Measurements from ENCODE around the gene PHF14. TPM values are rescaled to one million over a fixed set of nuclear protein-coding genes. Genes with fewer than 3 reads are reported as not detected.
A peak's percentile ranks its signal among the peaks of the same experiment; 100 is the strongest.
"Not testable (repeated sequence)": the region's sequence is repeated elsewhere in the genome, so short reads cannot be mapped to it uniquely, and the experiment has no call there.

PHF14 gene
- polyA plus RNA-seq, 4 donors: 64.3 to 87.4 (median 73.0) TPM

DNA sequence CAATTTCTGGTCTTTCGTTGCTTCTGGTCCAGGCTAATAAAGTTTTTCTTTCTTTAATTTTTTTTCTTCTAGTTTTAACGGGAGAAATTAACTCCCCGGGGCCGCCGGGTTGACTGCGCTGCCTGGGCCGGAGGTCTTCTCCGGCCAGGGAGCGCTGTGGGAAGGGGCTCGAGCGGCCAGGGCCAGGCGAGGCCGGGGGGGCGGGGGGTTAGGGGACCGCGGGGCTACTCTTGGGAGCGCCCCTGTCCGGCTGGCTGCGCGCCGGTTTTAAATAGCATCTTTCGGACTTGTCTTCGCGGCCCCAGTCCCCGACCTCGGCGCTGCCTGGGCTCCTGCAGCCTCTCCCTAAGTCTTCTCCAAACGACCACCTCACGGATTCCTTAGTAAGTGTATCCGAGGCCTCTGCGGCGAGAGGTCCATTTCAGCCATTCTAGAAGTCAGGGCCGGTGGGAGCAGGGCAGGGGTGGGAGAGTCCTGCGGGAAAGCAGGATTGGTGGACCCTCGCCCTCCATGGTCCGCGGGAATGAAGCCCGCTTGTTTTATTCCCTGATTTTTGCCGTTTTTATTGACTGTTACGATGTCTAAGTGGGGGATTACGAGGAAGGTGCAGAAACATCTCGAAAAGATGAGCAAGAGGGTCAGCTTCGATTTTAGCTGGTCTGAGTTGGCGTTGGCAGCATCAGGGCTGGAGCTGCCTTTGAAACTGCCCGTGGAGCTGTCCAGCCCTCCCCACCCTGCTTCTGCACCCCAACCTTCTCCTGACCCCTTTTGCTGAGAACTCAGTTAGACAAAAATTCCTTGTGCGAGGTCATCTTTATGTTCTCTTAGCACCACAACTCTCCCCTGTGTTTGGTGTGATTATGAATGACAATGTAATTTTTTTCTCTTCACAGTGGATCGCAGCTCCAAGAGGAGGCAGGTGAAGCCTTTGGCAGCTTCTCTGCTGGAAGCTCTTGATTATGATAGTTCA lies 555 bp downstream of the PHF14 start:
- DNase-seq (ENCODE audit: low read depth in 4 of 4, low spot score in 2 of 4): peak; percentile 24 to 49 (median 38)

DNA sequence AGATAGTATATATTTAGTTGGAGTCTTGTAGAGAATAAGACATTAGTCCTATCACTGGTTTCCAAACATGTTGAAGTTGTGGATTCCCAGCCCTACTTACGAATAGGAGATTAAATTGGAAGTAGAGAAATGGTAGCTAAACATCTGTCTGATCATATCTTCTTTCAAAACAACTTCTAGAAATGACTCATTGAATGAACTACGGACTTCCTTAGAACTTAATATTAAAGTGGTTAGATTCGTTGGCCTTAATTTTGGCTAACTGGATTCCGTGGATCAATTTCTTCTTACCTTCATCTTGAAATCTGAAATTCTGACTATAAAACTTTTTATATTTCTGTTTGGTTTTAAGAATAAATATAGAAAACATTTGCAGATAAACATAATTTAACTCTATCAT lies 3.4 kb downstream of the PHF14 start:
- no peak for DNase-seq (ENCODE audit: low read depth in 4 of 4, low spot score in 2 of 4)

DNA sequence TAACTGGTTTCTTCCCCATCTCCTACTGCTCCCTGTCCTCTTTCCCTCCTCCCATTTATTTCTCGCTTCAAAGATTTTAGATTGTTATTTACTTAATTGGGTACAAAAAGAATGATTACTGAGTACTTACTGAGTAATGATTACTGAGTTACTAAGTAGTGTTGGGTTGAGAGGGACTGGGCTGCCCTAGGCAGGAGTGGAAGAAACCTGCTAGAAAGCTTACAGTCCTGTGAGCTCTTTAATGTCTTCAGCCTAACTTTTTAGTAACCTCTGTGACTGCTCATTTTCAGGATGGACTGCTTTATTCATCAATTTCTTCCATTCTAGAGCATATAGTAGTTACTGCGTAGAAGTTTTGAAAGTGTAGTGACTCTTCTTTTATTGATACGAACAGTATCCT lies 7.6 kb downstream of the PHF14 start:
- no peak for DNase-seq (ENCODE audit: low read depth in 4 of 4, low spot score in 2 of 4)

DNA sequence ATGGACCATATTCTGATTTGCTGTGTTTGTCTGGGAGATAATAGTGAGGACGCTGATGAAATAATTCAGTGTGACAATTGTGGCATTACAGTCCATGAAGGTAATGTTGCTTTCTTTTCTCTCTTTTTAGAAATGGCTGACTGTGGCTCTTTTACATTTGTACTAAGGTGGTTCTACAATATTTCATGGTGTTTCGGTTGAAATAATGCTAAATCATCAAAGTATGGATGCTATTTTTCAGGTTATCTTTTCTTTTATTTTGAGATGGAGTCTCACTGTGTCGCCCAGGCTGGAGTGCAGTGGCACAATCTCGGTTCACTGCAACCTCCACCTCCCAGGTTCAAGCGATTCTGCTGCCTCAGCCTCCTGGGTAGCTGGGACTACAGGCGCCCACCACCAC lies 17.1 kb downstream of the PHF14 start:
- not testable (repeated sequence) for DNase-seq (ENCODE audit: low read depth in 4 of 4, low spot score in 2 of 4)

DNA sequence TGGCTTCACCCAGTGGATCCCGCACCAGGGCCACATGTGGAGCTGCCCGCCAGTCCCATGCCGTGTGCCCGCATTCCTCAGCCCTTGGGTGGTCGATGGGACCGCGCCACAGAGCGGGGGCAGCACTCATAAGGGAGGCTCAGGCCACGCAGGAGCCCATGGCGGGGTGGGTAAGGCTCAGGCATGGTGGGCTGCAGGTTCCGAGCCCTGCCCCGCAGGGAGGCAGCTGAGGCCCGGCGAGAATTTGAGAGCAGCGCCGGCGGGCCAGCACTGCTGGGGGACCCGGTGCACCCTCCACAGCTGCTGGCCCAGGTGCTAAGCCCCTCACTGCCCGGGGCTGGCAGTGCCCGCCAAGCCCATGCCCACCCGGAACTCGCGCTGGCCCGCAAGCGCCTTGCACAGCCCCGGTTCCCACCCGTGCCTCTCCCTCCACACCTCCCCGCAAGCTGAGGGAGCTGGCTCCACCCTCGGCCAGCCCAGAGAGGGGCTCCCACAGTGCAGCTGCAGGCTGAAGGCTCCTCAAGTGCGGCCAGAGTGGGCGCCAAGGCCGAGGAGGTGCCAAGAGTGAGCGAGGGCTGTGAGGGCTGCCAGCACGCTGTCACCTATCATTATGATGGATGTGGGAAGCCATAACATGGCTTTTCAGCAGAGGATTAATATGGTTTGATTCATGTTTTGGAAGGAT lies 22.0 kb downstream of the PHF14 start:
- DNase-seq (ENCODE audit: low read depth in 4 of 4, low spot score in 2 of 4): not testable (repeated sequence)

DNA sequence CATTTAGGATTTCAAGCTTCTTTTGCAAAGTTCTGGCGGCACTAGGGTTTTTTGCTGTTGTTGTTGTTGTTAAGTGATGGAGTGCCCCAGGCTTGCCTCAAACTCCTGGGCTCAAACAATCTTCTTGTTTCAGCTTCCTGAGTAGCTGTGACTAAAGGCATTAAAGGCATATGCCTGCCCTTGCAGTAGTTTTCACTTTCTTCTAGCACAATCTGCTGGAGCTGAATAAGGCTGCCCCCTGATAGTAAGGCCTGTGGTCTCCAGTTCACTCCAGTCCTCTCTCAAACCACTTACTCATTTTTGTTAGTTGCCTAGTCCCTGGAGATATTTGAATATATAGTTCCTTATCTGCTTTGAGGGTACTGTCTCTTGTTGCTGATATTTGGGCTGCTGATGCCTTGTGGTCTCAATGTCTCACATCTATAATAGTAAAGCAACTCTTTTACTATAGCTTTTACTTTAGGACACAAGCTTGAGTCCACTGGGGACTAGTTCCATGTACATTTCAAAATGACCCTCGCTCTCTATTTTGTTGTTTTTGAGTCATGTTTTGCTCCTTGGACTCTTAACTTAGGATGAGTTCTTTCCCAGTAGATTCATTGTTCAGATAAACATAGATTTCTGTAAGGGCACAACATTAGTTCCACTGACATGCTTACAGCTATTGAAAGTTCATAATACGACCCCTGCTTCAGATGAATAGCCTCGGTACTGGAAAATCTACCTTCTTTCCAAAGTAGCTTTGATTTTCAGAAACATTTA lies 25.5 kb downstream of the PHF14 start:
- no peak for DNase-seq (ENCODE audit: low read depth in 4 of 4, low spot score in 2 of 4)

DNA sequence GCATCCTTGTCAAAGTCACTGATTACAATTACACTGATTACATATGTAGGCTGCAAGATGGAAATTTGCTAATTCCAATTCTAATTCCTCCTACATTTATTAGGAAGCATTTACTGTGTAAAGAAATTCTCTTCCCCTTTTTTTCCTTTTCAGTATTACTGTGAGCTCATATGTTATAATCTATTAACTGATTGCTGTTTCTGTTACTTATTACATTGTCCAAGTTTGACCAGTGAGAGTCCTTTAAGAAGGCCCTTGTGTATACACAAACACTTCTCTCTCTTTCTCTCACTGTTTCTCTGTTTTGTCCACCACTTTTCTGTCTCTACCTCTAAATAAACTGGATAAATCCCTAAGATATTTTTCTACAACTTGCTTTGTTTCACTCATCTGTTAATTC lies 31.5 kb downstream of the PHF14 start:
- DNase-seq (ENCODE audit: low read depth in 4 of 4, low spot score in 2 of 4): no peak

DNA sequence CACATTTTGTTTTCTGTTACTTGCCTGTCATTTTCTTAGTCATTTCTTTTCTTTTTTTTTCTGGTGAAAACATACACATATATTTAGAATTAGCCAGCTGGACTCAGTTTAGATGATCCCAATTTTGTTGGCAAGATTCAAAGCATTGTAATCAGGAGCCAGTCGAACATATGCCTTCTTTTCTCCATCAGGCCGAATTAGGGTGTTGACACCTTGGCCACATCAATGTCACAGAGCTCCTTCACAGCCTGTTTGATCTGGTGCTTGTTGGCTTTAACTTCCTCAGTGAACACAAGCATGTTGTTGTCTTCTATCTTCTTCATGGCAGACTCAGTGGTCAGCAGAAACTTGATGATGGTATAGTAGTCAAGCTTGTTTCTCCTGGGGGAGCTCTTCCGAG lies 32.6 kb downstream of the PHF14 start:
- DNase-seq (ENCODE audit: low read depth in 4 of 4, low spot score in 2 of 4): no peak

DNA sequence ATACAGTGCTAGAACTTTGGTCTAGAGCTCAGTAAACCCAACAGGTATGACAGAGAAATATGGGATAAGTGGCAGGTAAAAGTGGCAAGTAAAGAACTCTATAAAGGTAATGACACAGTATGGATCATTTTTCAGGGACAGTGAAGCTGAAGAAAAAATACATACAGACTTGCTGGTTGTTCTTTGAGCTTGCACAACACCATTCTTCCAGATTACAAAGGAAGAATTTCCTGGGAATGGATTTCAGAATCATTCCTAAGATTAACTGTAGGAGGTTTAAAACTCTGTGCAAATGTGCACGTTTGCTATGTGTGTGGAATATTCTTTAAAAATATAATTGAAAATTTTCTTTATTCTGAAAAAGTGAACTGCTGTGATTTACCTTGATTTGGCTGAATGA lies 36.0 kb downstream of the PHF14 start:
- no peak for DNase-seq (ENCODE audit: low read depth in 4 of 4, low spot score in 2 of 4)

DNA sequence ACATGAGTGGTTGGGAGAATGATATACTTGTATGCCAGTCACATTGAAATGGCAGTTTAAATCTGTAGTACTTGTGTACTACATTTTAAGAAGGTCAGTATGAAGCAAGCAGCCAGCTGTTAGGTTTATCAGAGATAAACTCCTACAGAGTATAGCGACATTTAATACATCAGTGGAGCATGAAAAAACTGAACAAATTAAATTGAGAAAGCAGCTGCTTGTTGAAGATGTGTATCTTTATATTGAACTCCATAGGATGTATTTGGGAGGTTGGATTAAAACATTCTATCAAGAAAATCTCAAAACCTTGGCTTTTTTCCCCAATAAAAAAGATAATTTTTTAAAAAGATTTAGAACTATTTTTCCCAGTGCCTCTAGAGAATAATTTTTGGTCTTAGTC lies 47.8 kb downstream of the PHF14 start:
- DNase-seq (ENCODE audit: low read depth in 4 of 4, low spot score in 2 of 4): no peak

DNA sequence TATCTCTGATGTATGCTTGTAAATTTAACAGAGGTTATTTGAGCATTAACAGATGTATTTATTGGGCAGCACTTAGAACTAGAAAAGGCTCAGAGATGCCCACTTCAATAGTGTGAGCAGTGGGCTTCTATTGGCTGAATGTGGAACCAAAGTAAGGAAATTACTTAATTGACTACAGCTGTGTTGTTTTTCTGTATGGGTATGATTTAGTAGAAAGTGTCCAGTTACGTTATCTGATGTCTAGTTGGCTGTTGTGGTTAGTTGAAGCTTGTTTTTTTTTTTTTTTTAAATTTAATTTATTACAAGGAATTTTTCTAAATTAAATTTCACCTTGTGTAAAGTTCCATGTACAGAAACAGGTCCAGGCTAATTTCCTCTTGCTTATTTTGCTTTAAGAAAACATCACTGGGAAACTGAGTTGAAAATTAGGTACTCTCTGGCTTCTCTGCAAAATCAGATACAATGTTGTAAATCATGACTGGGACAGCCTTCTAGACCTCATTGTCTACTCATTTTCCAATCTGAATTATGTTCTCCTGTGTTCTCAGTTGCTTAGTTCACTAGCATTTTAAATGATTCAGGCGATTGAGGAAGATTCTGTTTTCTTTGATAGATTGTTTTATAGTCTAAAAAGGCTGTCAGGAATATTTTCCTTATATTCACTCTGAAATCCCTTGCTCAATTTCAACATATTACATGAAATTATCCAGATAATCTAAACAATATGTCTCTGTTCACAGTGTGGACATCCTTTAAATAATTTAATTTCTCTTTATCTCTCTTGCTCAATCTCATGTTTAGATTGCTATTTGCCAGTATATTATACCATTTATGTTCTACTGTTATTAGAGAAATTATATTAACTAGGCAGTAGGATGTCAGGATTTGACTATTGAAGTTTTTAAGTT lies 53.0 kb downstream of the PHF14 start:
- no peak for DNase-seq (ENCODE audit: low read depth in 4 of 4, low spot score in 2 of 4)

DNA sequence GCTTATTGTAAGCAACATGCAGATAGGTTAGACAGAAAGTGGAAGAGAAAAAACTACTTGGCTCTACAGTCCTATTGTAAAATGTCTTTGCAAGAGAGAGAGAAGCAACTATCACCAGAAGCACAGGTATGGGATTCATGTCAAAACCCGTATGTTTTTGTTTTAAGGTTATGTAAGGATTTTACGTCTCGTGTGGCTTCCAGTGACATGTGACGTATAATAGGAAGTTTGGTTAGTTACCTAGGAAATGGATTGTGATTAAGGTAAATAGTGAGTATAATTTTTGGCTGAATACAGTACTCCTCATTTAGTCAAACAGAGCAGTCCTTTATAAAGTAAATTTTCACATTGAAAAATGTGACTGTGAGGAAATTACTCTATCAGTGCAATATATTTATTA lies 62.0 kb downstream of the PHF14 start:
- DNase-seq (ENCODE audit: low read depth in 4 of 4, low spot score in 2 of 4): no peak

DNA sequence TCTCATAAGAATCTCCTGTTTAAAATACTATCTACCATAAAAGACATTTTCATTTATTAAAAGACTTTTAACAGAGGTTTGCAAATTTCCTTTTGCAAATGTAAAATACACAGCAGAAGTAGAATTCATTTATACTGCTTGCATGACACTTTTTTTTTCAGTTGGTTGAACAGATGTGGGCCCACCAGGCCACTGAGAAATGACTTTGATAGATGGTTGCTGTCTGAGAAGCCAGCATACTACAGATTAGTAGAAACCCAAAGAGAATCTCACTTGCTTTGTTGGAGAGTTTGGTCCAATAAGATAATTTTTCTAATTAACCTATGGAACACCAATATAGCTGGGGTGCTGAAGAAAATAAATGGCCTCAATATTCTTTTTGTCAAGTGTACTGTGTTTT lies 66.3 kb downstream of the PHF14 start:
- no peak for DNase-seq (ENCODE audit: low read depth in 4 of 4, low spot score in 2 of 4)

DNA sequence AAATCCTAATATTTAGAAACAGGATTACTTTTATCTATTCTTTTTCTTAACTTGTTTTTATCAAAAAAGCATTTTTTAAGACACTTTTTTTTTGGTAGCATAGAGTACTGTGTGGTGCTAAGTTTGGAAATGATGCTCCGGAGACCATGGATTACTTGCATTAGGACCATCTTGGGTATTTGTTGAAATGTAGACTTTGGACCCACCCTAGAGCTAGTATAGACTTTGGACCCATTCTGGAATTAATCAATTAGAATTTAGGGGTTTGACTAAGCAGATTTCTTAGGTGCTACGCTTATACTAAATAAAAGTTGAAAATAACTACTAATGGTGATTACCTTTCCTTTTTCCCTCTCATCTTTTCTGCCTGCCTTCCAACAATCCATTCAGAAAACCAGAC lies 80.4 kb downstream of the PHF14 start:
- no peak for DNase-seq (ENCODE audit: low read depth in 4 of 4, low spot score in 2 of 4)

DNA sequence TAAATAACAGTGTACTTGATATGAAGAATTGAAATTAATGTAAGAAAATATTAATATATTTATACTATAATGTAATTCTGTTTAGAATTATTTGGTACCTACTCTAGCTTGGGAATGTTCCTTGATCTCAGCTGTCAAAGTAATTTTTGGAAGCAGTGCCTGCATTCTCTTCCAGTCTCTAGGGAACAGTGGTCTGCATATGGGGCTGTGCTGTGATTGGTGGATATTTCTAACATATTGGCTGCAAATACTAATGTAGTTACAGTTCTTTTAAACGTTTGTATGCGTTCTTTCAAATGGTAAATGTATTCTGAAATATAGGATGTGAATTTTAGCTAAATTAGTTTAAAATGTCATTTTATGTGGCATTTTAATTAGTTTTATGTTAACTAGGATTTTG lies 87.2 kb downstream of the PHF14 start:
- DNase-seq (ENCODE audit: low read depth in 4 of 4, low spot score in 2 of 4): no peak

DNA sequence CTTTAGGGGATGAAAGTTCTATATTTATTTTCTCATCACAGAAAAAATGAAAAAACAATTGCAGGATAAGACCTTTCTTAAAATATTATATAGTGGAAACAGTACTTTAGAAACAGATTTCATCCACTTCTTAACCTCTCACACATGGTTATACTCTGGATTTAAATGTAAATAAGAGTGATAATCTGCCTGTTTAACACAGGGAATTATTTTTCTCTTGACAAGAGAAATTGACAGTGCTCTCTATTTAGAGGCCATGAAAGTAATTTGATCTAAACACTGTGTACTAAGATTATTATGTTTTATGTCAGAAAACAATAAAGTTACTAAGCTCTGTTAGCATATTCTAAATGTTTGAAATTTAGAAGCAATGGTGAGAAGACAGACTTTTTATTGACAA lies 88.4 kb downstream of the PHF14 start:
- no peak for DNase-seq (ENCODE audit: low read depth in 4 of 4, low spot score in 2 of 4)

DNA sequence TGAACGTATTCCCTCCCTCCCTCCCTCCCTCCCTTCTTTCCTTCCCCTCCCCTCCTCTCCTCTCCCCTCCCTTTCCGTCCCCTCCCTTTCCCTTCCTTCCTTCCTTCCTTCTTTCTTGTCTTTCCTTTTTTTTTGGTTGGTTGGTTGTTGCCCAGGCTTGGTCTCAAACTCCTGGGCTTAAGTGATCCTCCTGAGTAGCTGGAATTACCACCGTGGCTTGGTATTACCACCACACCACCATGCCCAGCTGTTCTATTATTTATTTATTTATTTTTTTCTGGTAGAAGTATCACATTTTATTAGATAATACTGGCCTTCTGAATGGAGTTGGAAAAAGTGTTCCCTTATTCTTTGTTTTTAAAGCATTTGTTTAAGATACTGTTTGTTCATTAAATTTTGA lies 95.9 kb downstream of the PHF14 start:
- DNase-seq (ENCODE audit: low read depth in 4 of 4, low spot score in 2 of 4): no peak

DNA sequence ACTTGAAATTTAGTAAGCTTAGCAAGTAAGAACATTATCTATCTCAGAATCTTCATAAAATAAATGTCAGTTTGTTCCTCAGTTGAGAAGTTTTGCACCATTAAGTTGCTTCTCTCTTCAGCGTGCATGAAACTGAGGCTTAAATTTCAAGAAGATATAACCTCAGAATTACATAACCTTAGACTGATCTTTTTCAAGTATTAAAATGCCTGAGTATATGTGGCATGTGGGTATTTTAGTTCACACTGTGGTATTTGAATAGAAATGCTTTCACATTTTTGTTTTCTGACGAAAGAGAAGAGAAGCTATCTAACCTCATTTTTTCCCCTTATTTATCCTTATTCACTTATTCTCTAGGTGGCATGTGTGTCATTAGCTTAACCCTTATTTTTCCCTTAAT lies 104.1 kb downstream of the PHF14 start:
- no peak for DNase-seq (ENCODE audit: low read depth in 4 of 4, low spot score in 2 of 4)

DNA sequence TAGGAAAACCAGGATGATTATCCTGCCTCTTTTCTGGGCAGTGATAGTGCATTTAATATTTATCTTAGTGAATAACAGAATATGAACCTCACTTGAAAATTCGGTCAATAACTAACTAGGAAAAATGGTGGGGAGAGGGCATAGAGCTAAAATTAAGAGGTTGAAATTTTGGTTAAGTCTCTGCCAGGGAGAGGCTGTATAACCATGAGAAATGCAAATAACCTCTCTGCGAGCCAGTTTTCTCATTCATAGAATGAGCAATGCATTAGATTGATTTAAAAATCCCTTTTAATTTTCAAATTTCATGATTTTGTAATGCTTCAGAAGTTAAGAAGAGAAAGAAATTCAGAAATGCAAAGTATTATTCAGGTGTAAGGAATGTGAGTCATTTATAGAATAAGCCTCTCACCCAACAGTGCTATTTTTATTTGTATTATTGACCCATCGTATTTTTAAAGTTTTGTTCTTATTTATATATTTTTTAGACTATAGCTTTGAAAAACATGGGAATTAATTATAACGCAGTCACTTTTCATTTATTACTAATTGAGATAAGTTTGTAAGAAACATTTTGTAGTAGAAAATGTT lies 104.7 kb downstream of the PHF14 start:
- no peak for DNase-seq (ENCODE audit: low read depth in 4 of 4, low spot score in 2 of 4)

DNA sequence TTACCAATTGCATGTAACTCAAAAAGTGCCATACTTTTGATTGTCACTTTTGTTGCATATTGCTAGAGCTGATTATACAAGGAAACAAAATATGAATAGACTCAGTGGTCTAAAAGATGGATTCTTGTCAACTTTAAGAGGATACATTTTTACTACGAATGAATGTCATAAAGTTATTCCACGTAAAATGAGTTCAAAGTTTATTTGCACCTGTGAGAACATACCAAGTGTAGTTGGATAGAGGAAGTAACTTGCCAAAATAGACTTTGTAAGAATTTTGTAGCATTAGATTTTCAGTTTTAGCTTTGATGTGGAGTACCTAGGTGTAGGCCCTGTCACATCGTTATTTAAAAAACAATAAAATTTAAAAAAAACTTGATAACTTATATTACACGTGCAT lies 106.2 kb downstream of the PHF14 start:
- no peak for DNase-seq (ENCODE audit: low read depth in 4 of 4, low spot score in 2 of 4)

Data from left renal cortex interstitium (tissue), 4 donors.